Measurements from ENCODE around the gene RHBDF2. TPM values are rescaled to one million over a fixed set of nuclear protein-coding genes. Genes with fewer than 3 reads are reported as not detected.

Gene RHBDF2
- total RNA-seq, 1 donor from 2014 or later = 3.7 TPM

DNA sequence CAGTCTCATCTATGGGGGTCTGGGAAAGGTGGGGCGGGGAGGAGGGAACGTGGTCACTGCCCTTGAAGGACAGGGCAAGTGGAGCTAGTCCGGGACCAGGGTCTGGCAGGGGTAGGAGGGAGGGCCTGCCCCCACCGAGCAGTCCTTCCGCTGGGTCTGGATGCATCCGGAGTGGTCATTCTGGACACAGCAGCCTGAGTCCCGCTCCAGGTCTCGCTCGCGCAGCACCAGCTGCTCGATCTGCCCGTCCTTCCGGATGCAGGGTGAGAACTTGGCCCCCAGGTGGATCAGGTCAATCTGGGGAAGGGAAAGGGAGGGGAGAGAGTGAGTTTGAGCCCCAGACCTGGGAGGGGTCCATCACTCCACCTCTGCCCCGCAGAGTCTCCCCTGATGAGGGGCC is 27.0 kb downstream of the RHBDF2 start:
- no peaks in the 10 kb centered on the region for H3K4me1 ChIP-seq (ENCODE audit: control insufficient read depth in 3 of 3, insufficient read depth in 3 of 3, low read length in 3 of 3)
- peaks cover 33 to 47% (median 42%) of the 10 kb centered on the region in 3 donors for H3K36me3 ChIP-seq (ENCODE audit: control insufficient read depth in 3 of 3, insufficient read depth in 3 of 3, low read length in 3 of 3)
- H3K27ac ChIP-seq (ENCODE audit: low read depth, low read length) = no peak overlapping the region
- H3K27me3 ChIP-seq (ENCODE audit: control insufficient read depth in 3 of 3, insufficient read depth in 3 of 3, low read length in 3 of 3) = no peaks in the 10 kb centered on the region
- H3K9me3 ChIP-seq (ENCODE audit: control insufficient read depth in 3 of 3, low read length in 3 of 3) = no peaks in the 10 kb centered on the region
- no peak overlapping the region for H3K4me3 ChIP-seq (ENCODE audit: low read length in 3 of 3)
- no peak overlapping the region for H3K9ac ChIP-seq (ENCODE audit: low read depth in 1 of 3, low read length in 3 of 3)

DNA sequence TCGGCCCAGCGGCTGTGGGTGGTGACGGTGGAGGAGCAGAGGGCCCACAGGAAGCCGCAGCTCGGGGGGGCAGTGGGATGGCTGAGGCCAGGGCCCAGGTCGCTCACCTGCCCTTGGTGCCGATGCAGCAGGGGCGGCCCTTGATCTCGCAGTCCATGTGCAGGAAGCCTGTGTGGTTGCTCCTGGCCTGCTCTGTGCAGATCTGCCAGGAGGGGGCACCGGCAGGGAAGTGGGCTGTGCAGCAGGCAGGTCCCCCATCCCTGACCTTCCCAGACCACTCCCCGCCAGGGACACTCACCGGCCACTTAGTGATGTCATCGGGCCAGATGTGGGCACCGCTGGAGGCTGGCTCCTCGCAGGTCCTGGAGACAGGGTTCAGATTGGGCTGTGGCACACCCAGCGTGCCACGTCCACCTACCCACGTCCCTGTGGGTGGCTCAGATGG is 27.7 kb downstream of the RHBDF2 start:
- H3K9ac ChIP-seq (ENCODE audit: low read depth in 1 of 3, low read length in 3 of 3) = no peak overlapping the region
- no peaks in the 10 kb centered on the region for H3K9me3 ChIP-seq (ENCODE audit: control insufficient read depth in 3 of 3, low read length in 3 of 3)
- no peak overlapping the region for H3K4me3 ChIP-seq (ENCODE audit: low read length in 3 of 3)
- no peaks in the 10 kb centered on the region for H3K27me3 ChIP-seq (ENCODE audit: control insufficient read depth in 3 of 3, insufficient read depth in 3 of 3, low read length in 3 of 3)
- no peaks in the 10 kb centered on the region for H3K4me1 ChIP-seq (ENCODE audit: control insufficient read depth in 3 of 3, insufficient read depth in 3 of 3, low read length in 3 of 3)
- H3K27ac ChIP-seq (ENCODE audit: low read depth, low read length) = no peak overlapping the region
- H3K36me3 ChIP-seq (ENCODE audit: control insufficient read depth in 3 of 3, insufficient read depth in 3 of 3, low read length in 3 of 3) = peaks cover 30 to 41% (median 36%) of the 10 kb centered on the region in 3 donors

DNA sequence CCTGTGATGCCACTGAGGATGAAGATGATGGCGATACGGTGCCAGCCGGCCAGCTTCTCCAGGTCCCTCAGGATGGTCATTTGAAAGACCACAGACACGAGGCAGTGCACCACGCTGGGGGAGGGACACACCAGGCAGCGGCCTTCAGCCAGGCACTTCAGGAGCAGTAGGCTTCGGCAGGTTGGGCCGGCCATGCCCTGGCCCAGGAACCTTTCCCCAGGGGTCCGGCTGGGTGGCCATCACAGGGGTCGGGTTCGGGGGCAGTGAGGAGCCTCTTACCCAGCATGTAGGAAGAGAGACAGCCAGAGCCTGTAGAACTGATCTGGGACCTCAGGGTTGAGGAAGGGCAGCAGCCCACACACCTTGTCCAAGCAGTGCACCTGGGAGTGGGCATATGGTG is 28.5 kb downstream of the RHBDF2 start:
- H3K4me3 ChIP-seq (ENCODE audit: low read length in 3 of 3) = no peak overlapping the region
- no peaks in the 10 kb centered on the region for H3K27me3 ChIP-seq (ENCODE audit: control insufficient read depth in 3 of 3, insufficient read depth in 3 of 3, low read length in 3 of 3)
- H3K9me3 ChIP-seq (ENCODE audit: control insufficient read depth in 3 of 3, low read length in 3 of 3) = no peaks in the 10 kb centered on the region
- no peaks in the 10 kb centered on the region for H3K4me1 ChIP-seq (ENCODE audit: control insufficient read depth in 3 of 3, insufficient read depth in 3 of 3, low read length in 3 of 3)
- H3K36me3 ChIP-seq (ENCODE audit: control insufficient read depth in 3 of 3, insufficient read depth in 3 of 3, low read length in 3 of 3) = peaks cover 25 to 36% (median 33%) of the 10 kb centered on the region in 3 donors
- H3K27ac ChIP-seq (ENCODE audit: low read depth, low read length) = no peak overlapping the region
- H3K9ac ChIP-seq (ENCODE audit: low read depth in 1 of 3, low read length in 3 of 3) = no peak overlapping the region

DNA sequence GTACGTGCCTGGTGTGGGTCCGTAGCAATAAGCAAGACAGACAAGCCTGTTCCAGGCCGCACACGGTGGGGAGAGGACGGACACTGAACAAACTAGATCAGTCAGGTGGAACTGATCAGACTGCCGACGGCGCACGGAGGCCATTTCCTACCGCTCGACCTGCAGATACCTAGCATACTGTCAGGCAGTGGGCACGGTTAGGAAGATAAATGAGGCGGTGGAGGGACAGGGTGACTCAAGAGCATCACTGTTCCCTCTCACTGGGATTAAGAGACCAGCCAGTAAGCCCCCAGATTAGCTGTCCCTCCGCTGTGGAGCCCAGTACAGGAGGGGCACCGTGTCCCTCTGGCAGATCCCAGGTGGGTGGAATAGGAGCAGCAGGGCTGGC is 29.0 kb downstream of the RHBDF2 start:
- Histone ChIP-seq H3K4me1 (ENCODE audit: control insufficient read depth in 3 of 3, insufficient read depth in 3 of 3, low read length in 3 of 3) (no peaks in the 10 kb centered on the region), H3K36me3 (ENCODE audit: control insufficient read depth in 3 of 3, insufficient read depth in 3 of 3, low read length in 3 of 3) (peaks cover 23 to 36% (median 33%) of the 10 kb centered on the region in 3 donors), H3K4me3 (ENCODE audit: low read length in 3 of 3) (no peak overlapping the region), H3K9ac (ENCODE audit: low read depth in 1 of 3, low read length in 3 of 3) (no peak overlapping the region), H3K27ac (ENCODE audit: low read depth, low read length) (no peak overlapping the region), H3K9me3 (ENCODE audit: control insufficient read depth in 3 of 3, low read length in 3 of 3) (no peaks in the 10 kb centered on the region), H3K27me3 (ENCODE audit: control insufficient read depth in 3 of 3, insufficient read depth in 3 of 3, low read length in 3 of 3) (no peaks in the 10 kb centered on the region)

DNA sequence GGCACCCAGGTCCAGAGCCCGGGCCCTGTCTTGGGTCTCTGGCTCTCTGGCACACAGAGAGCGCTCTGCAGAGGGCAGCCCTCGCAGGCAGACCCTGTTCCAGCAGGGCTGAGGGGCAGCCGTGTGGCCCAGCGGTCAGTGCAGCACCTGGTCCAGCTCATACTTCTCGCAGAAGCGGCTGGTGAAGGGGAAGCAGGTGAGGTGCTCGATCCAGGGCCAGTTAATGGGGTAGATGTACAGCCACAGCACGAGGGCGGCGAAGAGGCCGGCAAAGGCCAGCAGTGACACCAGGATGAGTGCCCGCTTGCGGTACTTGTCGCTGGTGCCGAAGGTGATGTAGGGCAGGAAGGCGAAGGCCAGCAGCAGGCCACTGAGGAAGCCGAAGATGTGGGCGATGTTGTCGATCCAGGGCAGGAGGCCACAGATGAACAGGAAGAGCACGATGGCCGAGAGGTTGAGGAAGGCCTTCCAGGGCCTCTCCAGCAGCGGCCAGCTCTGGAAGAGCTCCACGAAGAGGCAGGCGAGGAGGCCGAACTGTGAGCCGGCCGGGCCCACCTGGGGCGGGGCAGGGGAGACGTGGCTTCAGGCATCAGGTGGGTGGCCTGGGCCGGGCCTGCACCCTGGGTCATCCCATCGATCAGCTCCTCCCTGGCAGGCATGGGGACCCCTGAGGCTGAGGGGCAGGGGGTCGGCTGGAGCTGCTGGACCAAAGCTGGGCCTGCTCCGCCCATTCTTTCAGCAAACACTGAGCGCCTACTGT is 29.5 kb downstream of the RHBDF2 start:
- H3K27ac ChIP-seq (ENCODE audit: low read depth, low read length) = no peak overlapping the region
- no peaks in the 10 kb centered on the region for H3K9me3 ChIP-seq (ENCODE audit: control insufficient read depth in 3 of 3, low read length in 3 of 3)
- no peaks in the 10 kb centered on the region for H3K27me3 ChIP-seq (ENCODE audit: control insufficient read depth in 3 of 3, insufficient read depth in 3 of 3, low read length in 3 of 3)
- no peak overlapping the region for H3K4me3 ChIP-seq (ENCODE audit: low read length in 3 of 3)
- H3K4me1 ChIP-seq (ENCODE audit: control insufficient read depth in 3 of 3, insufficient read depth in 3 of 3, low read length in 3 of 3) = no peaks in the 10 kb centered on the region
- H3K36me3 ChIP-seq (ENCODE audit: control insufficient read depth in 3 of 3, insufficient read depth in 3 of 3, low read length in 3 of 3) = peaks cover 23 to 36% (median 33%) of the 10 kb centered on the region in 3 donors
- H3K9ac ChIP-seq (ENCODE audit: low read depth in 1 of 3, low read length in 3 of 3) = no peak overlapping the region

DNA sequence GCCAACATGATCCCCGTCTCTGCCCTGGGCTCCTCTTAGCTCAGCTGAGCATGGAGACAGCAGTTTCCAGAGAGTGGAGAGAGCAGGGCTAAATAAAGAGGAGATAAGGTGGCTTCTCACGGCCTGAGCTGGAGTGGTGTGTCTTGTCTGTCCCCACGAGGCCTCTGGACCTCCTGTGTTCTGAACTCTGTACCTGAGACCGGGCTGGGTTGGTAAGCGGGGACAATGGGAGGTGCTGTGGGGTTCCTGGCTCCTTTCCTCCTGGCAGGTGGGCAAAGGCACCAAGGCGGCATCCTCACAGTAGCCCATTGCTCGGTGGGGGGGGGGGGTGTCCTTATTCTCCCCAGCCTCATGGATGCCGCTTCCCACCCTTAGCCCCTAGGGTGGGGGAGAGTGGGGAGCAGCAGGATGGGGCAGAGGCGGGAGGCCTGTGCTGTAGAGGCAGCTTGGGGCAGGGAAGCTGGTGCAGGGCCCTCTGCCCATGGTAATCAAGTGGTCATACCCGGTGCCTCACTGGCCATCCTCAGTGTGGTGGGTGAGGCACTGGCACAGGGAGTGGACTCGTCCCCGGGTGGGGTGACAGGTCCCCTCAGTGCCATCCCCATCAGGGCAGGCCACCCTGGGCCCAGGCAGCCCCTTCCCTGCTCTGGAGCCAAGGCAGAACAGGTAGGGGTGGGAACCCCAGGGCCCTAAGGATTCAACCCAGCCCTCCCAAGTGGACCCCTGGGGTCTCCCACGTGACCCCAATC is 31.1 kb downstream of the RHBDF2 start:
- no peak overlapping the region for H3K27ac ChIP-seq (ENCODE audit: low read depth, low read length)
- H3K27me3 ChIP-seq (ENCODE audit: control insufficient read depth in 3 of 3, insufficient read depth in 3 of 3, low read length in 3 of 3) = no peaks in the 10 kb centered on the region
- no peak overlapping the region for H3K4me3 ChIP-seq (ENCODE audit: low read length in 3 of 3)
- H3K9ac ChIP-seq (ENCODE audit: low read depth in 1 of 3, low read length in 3 of 3) = no peak overlapping the region
- no peaks in the 10 kb centered on the region for H3K9me3 ChIP-seq (ENCODE audit: control insufficient read depth in 3 of 3, low read length in 3 of 3)
- H3K36me3 ChIP-seq (ENCODE audit: control insufficient read depth in 3 of 3, insufficient read depth in 3 of 3, low read length in 3 of 3) = peaks cover 23 to 35% (median 32%) of the 10 kb centered on the region in 3 donors
- peaks cover 0 to 3% (median 0%) of the 10 kb centered on the region in 3 donors for H3K4me1 ChIP-seq (ENCODE audit: control insufficient read depth in 3 of 3, insufficient read depth in 3 of 3, low read length in 3 of 3)

DNA sequence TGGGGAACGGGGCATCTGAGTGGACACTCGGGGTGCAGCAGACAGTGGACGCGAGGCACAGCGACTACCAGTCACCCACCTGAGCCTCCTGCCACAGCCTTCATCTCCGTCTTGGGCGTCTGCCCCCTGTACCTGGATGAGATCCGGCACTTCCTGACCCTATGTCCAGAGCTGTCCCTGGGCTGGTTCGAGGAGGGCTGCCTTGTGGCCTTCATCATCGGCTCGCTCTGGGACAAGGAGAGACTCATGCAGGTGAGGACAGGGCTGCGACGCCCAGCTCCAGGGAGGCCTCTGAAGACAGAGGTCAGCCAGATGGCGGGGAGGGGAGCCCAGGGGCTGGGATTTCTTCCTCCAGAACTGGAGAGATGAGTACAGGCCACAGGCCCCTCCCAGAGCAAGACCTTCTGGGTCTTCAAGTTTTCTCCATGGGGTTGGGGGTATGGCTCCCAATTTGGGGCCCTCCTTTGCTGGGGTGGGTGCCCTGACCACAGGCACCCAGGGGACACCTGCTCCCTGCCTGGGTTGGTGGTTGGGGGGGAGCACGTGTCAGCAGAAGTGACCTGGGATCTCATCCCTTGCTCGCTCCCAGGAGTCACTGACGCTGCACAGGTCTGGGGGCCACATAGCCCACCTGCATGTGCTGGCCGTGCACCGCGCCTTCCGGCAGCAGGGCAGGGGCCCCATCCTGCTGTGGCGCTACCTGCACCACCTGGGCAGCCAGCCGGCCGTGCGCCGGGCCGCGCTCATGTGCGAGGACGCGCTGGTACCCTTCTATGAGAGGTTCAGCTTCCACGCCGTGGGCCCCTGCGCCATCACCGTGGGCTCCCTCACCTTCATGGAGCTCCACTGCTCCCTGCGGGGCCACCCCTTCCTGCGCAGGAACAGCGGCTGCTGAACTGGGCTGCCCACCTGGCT is 31.9 kb downstream of the RHBDF2 start:
- Histone ChIP-seq H3K4me1 (ENCODE audit: control insufficient read depth in 3 of 3, insufficient read depth in 3 of 3, low read length in 3 of 3) (peaks cover 0 to 3% (median 0%) of the 10 kb centered on the region in 3 donors), H3K4me3 (ENCODE audit: low read length in 3 of 3) (no peak overlapping the region), H3K36me3 (ENCODE audit: control insufficient read depth in 3 of 3, insufficient read depth in 3 of 3, low read length in 3 of 3) (peaks cover 19 to 32% (median 24%) of the 10 kb centered on the region in 3 donors), H3K9ac (ENCODE audit: low read depth in 1 of 3, low read length in 3 of 3) (no peak overlapping the region), H3K27me3 (ENCODE audit: control insufficient read depth in 3 of 3, insufficient read depth in 3 of 3, low read length in 3 of 3) (no peaks in the 10 kb centered on the region), H3K27ac (ENCODE audit: low read depth, low read length) (no peak overlapping the region), H3K9me3 (ENCODE audit: control insufficient read depth in 3 of 3, low read length in 3 of 3) (no peaks in the 10 kb centered on the region)

DNA sequence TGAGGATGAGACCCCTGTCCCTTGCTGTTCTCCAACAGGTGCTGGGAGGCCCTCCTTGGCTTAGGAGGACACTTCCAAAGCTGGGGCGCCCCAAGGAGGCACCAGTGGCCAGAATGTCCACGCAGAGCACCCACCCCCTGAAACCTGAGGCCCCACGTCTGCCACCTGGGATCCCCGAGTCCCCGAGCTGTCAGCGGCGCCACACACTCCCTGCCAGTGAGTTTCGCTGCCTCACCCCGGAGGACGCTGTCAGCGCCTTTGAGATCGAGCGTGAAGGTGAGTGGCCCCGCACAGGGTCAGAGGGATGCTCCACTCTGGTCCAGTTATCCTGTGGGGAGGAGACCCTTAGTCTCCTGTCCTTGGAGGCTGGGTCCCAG is 32.6 kb downstream of the RHBDF2 start:
- Histone ChIP-seq H3K4me1 (ENCODE audit: control insufficient read depth in 3 of 3, insufficient read depth in 3 of 3, low read length in 3 of 3) (peaks cover 0 to 3% (median 0%) of the 10 kb centered on the region in 3 donors), H3K27ac (ENCODE audit: low read depth, low read length) (no peak overlapping the region), H3K9ac (ENCODE audit: low read depth in 1 of 3, low read length in 3 of 3) (no peak overlapping the region), H3K27me3 (ENCODE audit: control insufficient read depth in 3 of 3, insufficient read depth in 3 of 3, low read length in 3 of 3) (no peaks in the 10 kb centered on the region), H3K36me3 (ENCODE audit: control insufficient read depth in 3 of 3, insufficient read depth in 3 of 3, low read length in 3 of 3) (peaks cover 17 to 28% (median 19%) of the 10 kb centered on the region in 3 donors), H3K4me3 (ENCODE audit: low read length in 3 of 3) (no peak overlapping the region), H3K9me3 (ENCODE audit: control insufficient read depth in 3 of 3, low read length in 3 of 3) (no peaks in the 10 kb centered on the region)

DNA sequence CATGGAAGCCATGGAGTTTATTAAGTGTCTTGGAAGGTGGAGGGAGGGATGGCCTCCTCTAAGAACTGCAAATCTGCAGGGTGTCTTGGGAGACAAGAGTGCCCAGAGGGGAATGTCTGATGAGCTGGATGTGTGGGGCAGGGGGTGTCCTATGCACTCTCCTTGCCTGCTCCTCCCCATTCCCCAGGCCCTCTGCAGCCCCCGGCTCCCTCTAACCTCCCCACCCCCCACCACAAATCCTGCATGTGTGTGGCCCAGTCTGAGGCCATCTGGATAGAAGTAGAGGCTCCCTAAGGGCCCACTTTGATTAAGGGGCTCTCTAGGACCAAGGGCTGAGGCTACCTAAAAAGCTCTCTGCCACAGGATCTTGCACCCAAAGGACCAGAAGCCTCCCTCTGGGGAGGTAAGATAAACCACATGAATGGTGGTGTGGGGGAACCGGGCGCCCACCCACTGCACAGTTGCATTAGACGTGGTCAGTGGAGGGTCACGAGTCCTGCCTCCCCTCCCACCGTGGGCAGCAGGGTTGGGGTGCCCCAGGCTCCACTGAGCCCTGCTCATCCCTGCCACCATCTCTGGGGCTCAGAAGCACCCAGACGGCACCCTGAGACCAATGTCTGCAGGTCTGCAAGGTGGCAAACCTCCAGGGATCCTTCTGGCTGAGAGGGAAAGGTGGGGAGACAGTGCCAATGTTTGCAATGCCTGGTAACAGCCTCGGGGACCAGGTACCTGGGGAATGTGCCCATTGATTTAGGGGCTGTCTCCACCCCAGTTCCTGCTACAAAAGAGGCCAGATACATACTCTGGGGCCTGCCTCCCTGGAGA is 33.2 kb downstream of the RHBDF2 start:
- H3K4me3 ChIP-seq (ENCODE audit: low read length in 3 of 3) = no peak overlapping the region
- H3K9me3 ChIP-seq (ENCODE audit: control insufficient read depth in 3 of 3, low read length in 3 of 3) = no peaks in the 10 kb centered on the region
- H3K4me1 ChIP-seq (ENCODE audit: control insufficient read depth in 3 of 3, insufficient read depth in 3 of 3, low read length in 3 of 3) = peaks cover 0 to 3% (median 0%) of the 10 kb centered on the region in 3 donors
- H3K9ac ChIP-seq (ENCODE audit: low read depth in 1 of 3, low read length in 3 of 3) = no peak overlapping the region
- H3K27ac ChIP-seq (ENCODE audit: low read depth, low read length) = no peak overlapping the region
- H3K36me3 ChIP-seq (ENCODE audit: control insufficient read depth in 3 of 3, insufficient read depth in 3 of 3, low read length in 3 of 3) = peaks cover 13 to 23% (median 15%) of the 10 kb centered on the region in 3 donors
- no peaks in the 10 kb centered on the region for H3K27me3 ChIP-seq (ENCODE audit: control insufficient read depth in 3 of 3, insufficient read depth in 3 of 3, low read length in 3 of 3)

Measured in skeletal muscle tissue (tissue), 4 donors.